Sigmoid colon (tissue), 4 donors: ENCODE results near the gene TNFAIP8L3.

Source experiments
- EP300 ChIP-seq, 4 donors: sonication (generic); formaldehyde crosslinking; IDR thresholded peaks; one replicate each; pipeline ENCODE4 v1.6.1; 2017; ENCODE audit warnings: antibody characterized with exemption in 4 of 4
- POLR2A ChIP-seq, 2 donors: fragments of 450-650 bp; IDR thresholded peaks; one replicate each; pipeline ENCODE4 v1.6.1; 2016; ENCODE audit warnings: antibody characterized with exemption in 2 of 2, mild to moderate bottlenecking in 2 of 2, moderate library complexity in 2 of 2
- POLR2AphosphoS5 ChIP-seq, 4 donors: sonication (generic); formaldehyde crosslinking; IDR thresholded peaks; one replicate each; pipeline ENCODE4 v1.6.1; 2017; ENCODE audit warnings: antibody characterized with exemption in 4 of 4
- TF ChIP-seq, protein P1 (sequence below), 4 experiments: fragments of 450-650 bp in 3 of 4; fragments of 200-600 bp in 1 of 4; IDR thresholded peaks; one replicate each; pipeline ENCODE4 v1.5.1; 2016 to 2019; ENCODE audit warnings: antibody characterized with exemption in 4 of 4, mild to moderate bottlenecking in 3 of 4, moderate library complexity in 2 of 4

DNA sequence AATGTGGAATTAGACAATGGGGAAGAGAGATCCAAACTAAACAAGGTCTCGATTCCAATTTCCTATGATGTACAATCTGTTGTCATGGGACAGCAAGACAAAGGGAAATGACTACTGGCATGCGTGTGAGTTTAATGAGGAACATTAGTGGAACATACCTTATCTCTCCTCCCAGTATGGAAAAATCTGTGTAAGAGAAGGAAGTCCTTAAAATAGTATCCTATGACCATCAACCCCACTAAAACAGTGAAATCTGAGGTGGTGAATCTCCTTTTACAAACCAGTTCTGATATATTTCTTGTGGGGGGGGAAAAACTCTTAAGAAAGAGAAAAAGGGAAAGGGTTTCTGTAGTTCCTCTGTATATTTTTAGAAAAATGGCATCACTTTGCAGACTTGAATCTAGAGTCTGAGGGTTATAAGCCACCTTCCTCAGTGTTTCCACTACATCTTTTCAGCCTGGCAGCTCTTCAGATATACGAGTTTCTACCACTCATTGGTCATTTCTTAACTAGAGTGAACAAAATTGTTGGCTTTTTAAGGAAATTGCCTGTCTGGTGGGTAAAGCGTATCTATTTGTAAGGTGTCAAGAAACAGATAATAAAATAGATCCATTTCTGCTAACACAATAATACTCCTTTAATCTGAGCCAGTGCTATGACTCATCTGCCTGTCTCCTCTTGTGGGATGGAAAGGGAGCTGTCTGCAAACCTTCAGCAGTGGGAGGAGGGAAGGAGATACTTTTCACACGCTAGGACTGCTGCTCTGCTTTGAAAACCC is 3.0 kb upstream of the TNFAIP8L3 start:
- TF ChIP-seq POLR2AphosphoS5 (IDR thresholded peaks at IDR 0.05) (peak in 1 of 4 donors; percentile 42), POLR2A (IDR thresholded peaks at IDR 0.05) (no peak), EP300 (IDR thresholded peaks at IDR 0.05) (no peak)
- TF ChIP-seq, protein P1, sequence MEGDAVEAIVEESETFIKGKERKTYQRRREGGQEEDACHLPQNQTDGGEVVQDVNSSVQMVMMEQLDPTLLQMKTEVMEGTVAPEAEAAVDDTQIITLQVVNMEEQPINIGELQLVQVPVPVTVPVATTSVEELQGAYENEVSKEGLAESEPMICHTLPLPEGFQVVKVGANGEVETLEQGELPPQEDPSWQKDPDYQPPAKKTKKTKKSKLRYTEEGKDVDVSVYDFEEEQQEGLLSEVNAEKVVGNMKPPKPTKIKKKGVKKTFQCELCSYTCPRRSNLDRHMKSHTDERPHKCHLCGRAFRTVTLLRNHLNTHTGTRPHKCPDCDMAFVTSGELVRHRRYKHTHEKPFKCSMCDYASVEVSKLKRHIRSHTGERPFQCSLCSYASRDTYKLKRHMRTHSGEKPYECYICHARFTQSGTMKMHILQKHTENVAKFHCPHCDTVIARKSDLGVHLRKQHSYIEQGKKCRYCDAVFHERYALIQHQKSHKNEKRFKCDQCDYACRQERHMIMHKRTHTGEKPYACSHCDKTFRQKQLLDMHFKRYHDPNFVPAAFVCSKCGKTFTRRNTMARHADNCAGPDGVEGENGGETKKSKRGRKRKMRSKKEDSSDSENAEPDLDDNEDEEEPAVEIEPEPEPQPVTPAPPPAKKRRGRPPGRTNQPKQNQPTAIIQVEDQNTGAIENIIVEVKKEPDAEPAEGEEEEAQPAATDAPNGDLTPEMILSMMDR (IDR thresholded peaks at IDR 0.05), result no peak
